Stimulated activated CD8-positive, alpha-beta memory T cell treated with anti-CD3 and anti-CD28 coated beads, Interleukin-12 subunit alpha, Interleukin-12 subunit beta, amount 100 ng/mL, for 4 hours (primary cell): ENCODE results near the gene PARP16.
"Not testable (repeated sequence)": the region's sequence is repeated elsewhere in the genome, so short reads cannot be mapped to it uniquely, and the experiment has no call there.

Experiments
- DNase-seq: peaks from one replicate; pipeline ENCODE4 v3.0.0-alpha.2; 2020; ENCODE audit warnings: low read depth

Gene PARP16

GRCh38 chr15:65233696-65234095 lies 53.0 kb downstream of the PARP16 start:
- no peak for DNase-seq

- no peak for DNase-seq
Observed at GRCh38 chr15:65232520-65232919, 54.2 kb downstream of the PARP16 start.

- DNase-seq = no peak
Observed at GRCh38 chr15:65231306-65231705, 55.4 kb downstream of the PARP16 start.

GRCh38 chr15:65226901-65227300 lies 59.8 kb downstream of the PARP16 start:
- DNase-seq = not testable (repeated sequence)

- DNase-seq = no peak
Observed at GRCh38 chr15:65226221-65226620, 60.5 kb downstream of the PARP16 start.

GRCh38 chr15:65223996-65224395 lies 62.7 kb downstream of the PARP16 start:
- DNase-seq = no peak

- DNase-seq = no peak
Observed at GRCh38 chr15:65222891-65223290, 63.8 kb downstream of the PARP16 start.

GRCh38 chr15:65221697-65222096 lies 65.0 kb downstream of the PARP16 start:
- DNase-seq = no peak

- DNase-seq = no peak
Observed at GRCh38 chr15:65219137-65219536, 67.5 kb downstream of the PARP16 start.

- no peak for DNase-seq
Observed at GRCh38 chr15:65217526-65218482, 68.9 kb downstream of the PARP16 start.

- DNase-seq = no peak
Observed at GRCh38 chr15:65215496-65215895, 71.2 kb downstream of the PARP16 start.

- no peak for DNase-seq
Observed at GRCh38 chr15:65214010-65214409, 72.7 kb downstream of the PARP16 start.

GRCh38 chr15:65213241-65213640 lies 73.4 kb downstream of the PARP16 start:
- DNase-seq = no peak

- no peak for DNase-seq
Observed at GRCh38 chr15:65212097-65212496, 74.6 kb downstream of the PARP16 start.

- DNase-seq = no peak
Observed at GRCh38 chr15:65211482-65211982, 75.2 kb downstream of the PARP16 start.

GRCh38 chr15:65210770-65211481 lies 75.8 kb downstream of the PARP16 start, which contains the start of gene CILP:
CILP (minus strand) TSS chr15:65211473; CDS start chr15:65209755, 1,718 bp downstream.
- DNase-seq = no peak

GRCh38 chr15:65209701-65210643 lies 76.7 kb downstream of the PARP16 start:
- no peak for DNase-seq

- DNase-seq = no peak
Observed at GRCh38 chr15:65208647-65209046, 78.0 kb downstream of the PARP16 start.
